ENCODE results near the gene TNS2. TPM values are rescaled to one million over a fixed set of nuclear protein-coding genes. Genes with fewer than 3 reads are reported as not detected.

The TNS2 gene
- polyA plus RNA-seq, 1 experiment: 73.9 TPM

GRCh38 chr12:53058674-53059433 lies 9.0 kb downstream of the TNS2 start:
- CTCF ChIA-PET: interaction anchor here (2.0 kb wide), 1 partner anchor 12 kb away, joined by 5 read pairs; no protein-coding TSS in a partner anchor

GRCh38 chr12:53059434-53060063 lies 9.7 kb downstream of the TNS2 start:
- Histone ChIP-seq H3K36me3 (ENCODE audit: control insufficient read depth, insufficient read depth, low read length) (peaks cover 59% of the 10 kb centered on the region), H3K4me3 (ENCODE audit: low read depth, low read length) (no peak overlapping the region), H3K27me3 (ENCODE audit: control insufficient read depth, insufficient read depth, low read length) (no peaks in the 10 kb centered on the region)
- POLR2A ChIA-PET: no interaction called here
- no peak for TF ChIP-seq CTCF (IDR thresholded peaks at IDR 0.05; ENCODE audit: insufficient read depth, low read depth, low read length)
- no peak for DNase-seq (ENCODE audit: low read depth)
- CTCF ChIA-PET: interaction anchor here (1.7 to 2.0 kb wide), 2 partner anchors 9 to 12 kb away, joined by 5 read pairs; no protein-coding TSS in a partner anchor

More at GRCh38 chr12:53058674-53059433, 9.0 kb downstream of the TNS2 start:
- Histone ChIP-seq H3K27me3 (ENCODE audit: control insufficient read depth, insufficient read depth, low read length) (no peaks in the 10 kb centered on the region), H3K36me3 (ENCODE audit: control insufficient read depth, insufficient read depth, low read length) (peaks cover 60% of the 10 kb centered on the region), H3K4me3 (ENCODE audit: low read depth, low read length) (no peak overlapping the region)
- POLR2A ChIA-PET: no interaction called here
- no peak for DNase-seq (ENCODE audit: low read depth)
- no peak for TF ChIP-seq CTCF (IDR thresholded peaks at IDR 0.05; ENCODE audit: insufficient read depth, low read depth, low read length)

GRCh38 chr12:53060064-53060720 lies 10.3 kb downstream of the TNS2 start:
- no peak overlapping the region for H3K4me3 ChIP-seq (ENCODE audit: low read depth, low read length)
- DNase-seq (ENCODE audit: low read depth): no peak
- no peaks in the 10 kb centered on the region for H3K27me3 ChIP-seq (ENCODE audit: control insufficient read depth, insufficient read depth, low read length)
- peaks cover 62% of the 10 kb centered on the region for H3K36me3 ChIP-seq (ENCODE audit: control insufficient read depth, insufficient read depth, low read length)
- CTCF ChIA-PET: interaction anchor here (1.7 to 17.3 kb wide), 3 partner anchors 9 to 13 kb away, joined by 5 to 285 read pairs (median 5); partner anchors contain the start of gene TNS2
- no peak for TF ChIP-seq CTCF (IDR thresholded peaks at IDR 0.05; ENCODE audit: insufficient read depth, low read depth, low read length)
- POLR2A ChIA-PET: interaction anchor here (0.6 kb wide), 1 partner anchor 38 kb away, joined by 17 read pairs; no protein-coding TSS in a partner anchor

GRCh38 chr12:53060721-53061276 lies 10.9 kb downstream of the TNS2 start:
- Histone ChIP-seq H3K27me3 (ENCODE audit: control insufficient read depth, insufficient read depth, low read length) (no peaks in the 10 kb centered on the region), H3K4me3 (ENCODE audit: low read depth, low read length) (no peak overlapping the region), H3K36me3 (ENCODE audit: control insufficient read depth, insufficient read depth, low read length) (peaks cover 57% of the 10 kb centered on the region)
- POLR2A ChIA-PET: interaction anchor here (0.6 kb wide), 1 partner anchor 38 kb away, joined by 17 read pairs; no protein-coding TSS in a partner anchor
- no peak for DNase-seq (ENCODE audit: low read depth)
- no peak for TF ChIP-seq CTCF (IDR thresholded peaks at IDR 0.05; ENCODE audit: insufficient read depth, low read depth, low read length)
- CTCF ChIA-PET: interaction anchor here (1.2 to 17.3 kb wide), 3 partner anchors 8 to 22 kb away, joined by 3 to 285 read pairs (median 5); partner anchors contain the start of gene TNS2
